Measurements from ENCODE around the gene IGFBP3.

Gene IGFBP3

DNA sequence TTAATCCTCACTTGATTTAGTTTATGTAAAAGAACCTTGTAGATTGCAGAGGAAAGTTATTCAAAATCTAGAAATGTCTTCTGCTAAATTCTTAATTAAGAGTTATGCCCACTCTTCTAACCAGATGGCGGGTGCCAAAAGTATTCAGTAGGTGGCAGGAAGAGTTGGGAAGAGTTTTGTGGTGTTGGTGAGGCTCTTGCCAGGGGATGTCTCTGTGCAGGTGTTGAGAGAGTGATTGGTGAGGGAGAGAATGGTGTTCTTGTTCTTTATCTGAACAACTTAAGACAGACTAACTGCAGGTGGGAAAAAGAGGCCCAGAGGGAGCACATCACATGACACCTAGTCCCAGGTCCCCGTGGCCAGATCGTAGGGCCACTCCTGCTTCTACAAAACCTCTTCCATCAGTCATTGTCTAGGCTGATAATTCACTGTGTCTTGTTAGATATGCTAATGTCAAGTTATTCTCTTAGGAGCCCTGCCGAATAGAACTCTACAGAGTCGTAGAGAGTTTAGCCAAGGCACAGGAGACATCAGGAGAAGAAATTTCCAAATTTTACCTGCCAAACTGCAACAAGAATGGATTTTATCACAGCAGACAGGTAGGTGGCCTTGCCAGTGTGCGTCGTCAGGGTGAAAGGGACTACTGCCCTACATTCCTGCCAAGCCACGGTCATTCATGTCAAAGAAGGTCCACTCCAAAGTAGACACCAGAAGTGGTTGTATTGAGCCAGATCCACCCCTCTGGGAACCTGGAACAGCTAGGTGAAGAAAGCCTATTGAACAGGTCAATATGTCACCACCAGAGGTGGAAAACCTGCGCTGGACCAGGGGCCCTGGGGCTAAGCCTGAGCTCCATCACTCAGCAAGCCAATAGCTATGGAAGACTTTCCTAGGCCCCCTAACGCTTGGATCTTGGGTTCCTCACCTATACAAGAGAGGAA lies 29.3 kb downstream of the IGFBP3 start:
- Mint-ChIP-seq H3K36me3 (ENCODE audit: low read depth) (no peaks in the 10 kb centered on the region), H3K27ac (no peak overlapping the region), H3K9me3 (no peaks in the 10 kb centered on the region), H3K4me1 (ENCODE audit: low read depth) (peaks cover 3% of the 10 kb centered on the region), H3K4me3 (no peak overlapping the region), H3K27me3 (peaks cover 86% of the 10 kb centered on the region)
- DNase-seq = no peak

- H3K27me3 Mint-ChIP-seq = peaks cover 84% of the 10 kb centered on the region
- H3K27ac Mint-ChIP-seq = no peak overlapping the region
- H3K4me3 Mint-ChIP-seq = no peak overlapping the region
- H3K9me3 Mint-ChIP-seq = no peaks in the 10 kb centered on the region
- H3K36me3 Mint-ChIP-seq (ENCODE audit: low read depth) = no peaks in the 10 kb centered on the region
- no peak for DNase-seq
- H3K4me1 Mint-ChIP-seq (ENCODE audit: low read depth) = peaks cover 3% of the 10 kb centered on the region
Measured at GRCh38 chr7:45890902-45891461, 30.1 kb downstream of the IGFBP3 start.

- no peak for DNase-seq
- Mint-ChIP-seq H3K27me3 (peaks cover 82% of the 10 kb centered on the region), H3K4me1 (ENCODE audit: low read depth) (peaks cover 3% of the 10 kb centered on the region), H3K27ac (no peak overlapping the region), H3K9me3 (no peaks in the 10 kb centered on the region), H3K36me3 (ENCODE audit: low read depth) (no peaks in the 10 kb centered on the region), H3K4me3 (no peak overlapping the region)
Measured at GRCh38 chr7:45890125-45890901, 30.8 kb downstream of the IGFBP3 start.

- Mint-ChIP-seq H3K36me3 (ENCODE audit: low read depth) (no peaks in the 10 kb centered on the region), H3K4me1 (ENCODE audit: low read depth) (peaks cover 3% of the 10 kb centered on the region), H3K27me3 (peaks cover 84% of the 10 kb centered on the region), H3K4me3 (no peak overlapping the region), H3K27ac (no peak overlapping the region), H3K9me3 (no peaks in the 10 kb centered on the region)
- DNase-seq = no peak
Measured at GRCh38 chr7:45889367-45890067, 31.6 kb downstream of the IGFBP3 start.

DNA sequence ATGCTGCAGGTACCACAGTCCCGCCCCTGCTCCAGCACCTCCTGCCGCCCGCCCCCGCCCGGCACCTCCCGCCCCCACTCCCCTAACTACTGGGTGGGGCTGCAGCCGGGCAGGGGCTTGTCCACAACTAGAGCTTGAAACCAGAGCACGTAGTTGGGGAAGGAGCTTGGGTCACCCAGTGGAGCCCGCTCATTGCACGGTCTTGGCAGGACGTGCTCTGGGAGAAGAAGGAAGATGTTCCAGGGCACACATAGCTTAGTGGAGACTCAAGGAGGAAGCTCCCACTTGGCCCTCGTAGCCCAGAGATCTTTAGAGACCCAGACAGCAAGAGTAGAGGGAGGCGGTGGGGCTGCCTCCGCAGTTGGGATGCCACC lies 32.1 kb downstream of the IGFBP3 start:
- peaks cover 81% of the 10 kb centered on the region for H3K27me3 Mint-ChIP-seq
- H3K4me3 Mint-ChIP-seq = no peak overlapping the region
- H3K27ac Mint-ChIP-seq = no peak overlapping the region
- no peak for DNase-seq
- H3K4me1 Mint-ChIP-seq (ENCODE audit: low read depth) = peaks cover 3% of the 10 kb centered on the region
- H3K9me3 Mint-ChIP-seq = no peaks in the 10 kb centered on the region
- no peaks in the 10 kb centered on the region for H3K36me3 Mint-ChIP-seq (ENCODE audit: low read depth)

DNA sequence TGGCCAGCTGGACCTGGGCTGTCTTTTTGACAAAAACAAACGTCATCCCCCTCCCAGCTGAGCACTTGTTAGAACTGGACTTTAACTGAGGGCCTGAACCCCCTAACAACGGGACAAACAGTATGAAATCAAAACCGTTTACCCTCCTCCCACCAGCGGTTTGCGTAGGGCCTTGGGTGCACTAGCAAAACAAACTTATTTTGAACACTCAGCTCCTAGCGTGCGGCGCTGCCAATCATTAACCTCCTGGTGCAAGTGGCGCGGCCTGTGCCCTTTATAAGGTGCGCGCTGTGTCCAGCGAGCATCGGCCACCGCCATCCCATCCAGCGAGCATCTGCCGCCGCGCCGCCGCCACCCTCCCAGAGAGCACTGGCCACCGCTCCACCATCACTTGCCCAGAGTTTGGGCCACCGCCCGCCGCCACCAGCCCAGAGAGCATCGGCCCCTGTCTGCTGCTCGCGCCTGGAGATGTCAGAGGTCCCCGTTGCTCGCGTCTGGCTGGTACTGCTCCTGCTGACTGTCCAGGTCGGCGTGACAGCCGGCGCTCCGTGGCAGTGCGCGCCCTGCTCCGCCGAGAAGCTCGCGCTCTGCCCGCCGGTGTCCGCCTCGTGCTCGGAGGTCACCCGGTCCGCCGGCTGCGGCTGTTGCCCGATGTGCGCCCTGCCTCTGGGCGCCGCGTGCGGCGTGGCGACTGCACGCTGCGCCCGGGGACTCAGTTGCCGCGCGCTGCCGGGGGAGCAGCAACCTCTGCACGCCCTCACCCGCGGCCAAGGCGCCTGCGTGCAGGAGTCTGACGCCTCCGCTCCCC lies 32.7 kb downstream of the IGFBP3 start, which contains the start of gene IGFBP1:
Gene IGFBP1, plus strand, starts transcription at position 304 of the 808 bp plus-strand sequence. Its CDS starts 165 bp downstream, at position 469.
- DNase-seq = no peak
- peak within 1 kb of the TSS; percentile 43 for H3K4me3 Mint-ChIP-seq
- peaks cover 76% of the 10 kb centered on the region for H3K27me3 Mint-ChIP-seq

DNA sequence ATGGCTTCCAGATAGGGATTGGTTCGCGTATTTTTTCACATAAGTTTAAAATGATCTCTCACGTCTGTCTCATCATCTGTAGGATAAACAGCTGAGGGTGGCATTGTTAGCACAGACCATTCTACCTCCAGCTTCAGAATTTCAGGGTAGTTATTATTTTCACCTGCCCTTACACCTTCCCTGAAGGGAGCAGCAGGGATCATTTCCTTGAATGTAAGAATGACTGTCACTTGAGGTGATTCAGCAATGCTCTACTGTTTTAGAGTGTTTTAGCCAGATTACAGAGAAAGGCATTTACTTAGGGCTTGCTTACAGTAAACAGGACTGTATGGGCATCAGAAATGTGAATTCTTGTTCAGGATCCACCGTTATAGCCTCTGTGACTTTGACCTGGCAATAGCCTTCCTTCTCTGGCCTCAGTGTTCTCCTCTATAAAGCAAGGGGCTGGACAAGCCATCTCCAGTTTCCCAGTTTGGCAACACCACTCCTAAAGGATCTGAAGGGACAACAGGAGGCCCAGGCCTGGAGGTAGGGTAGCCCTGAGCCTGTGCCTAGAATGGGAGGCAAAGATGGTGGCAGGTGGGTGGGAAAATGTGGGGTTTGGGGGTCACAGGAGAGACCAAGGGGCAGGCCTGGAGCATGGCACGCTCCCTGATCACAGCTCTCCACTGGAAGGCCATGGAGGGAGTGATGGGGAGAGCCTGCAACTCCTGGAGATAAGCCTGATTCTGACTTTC lies 34.0 kb downstream of the IGFBP3 start:
- Mint-ChIP-seq H3K9me3 (no peaks in the 10 kb centered on the region), H3K27me3 (peaks cover 68% of the 10 kb centered on the region), H3K4me1 (ENCODE audit: low read depth) (peaks cover 3% of the 10 kb centered on the region), H3K27ac (no peak overlapping the region), H3K36me3 (ENCODE audit: low read depth) (no peaks in the 10 kb centered on the region), H3K4me3 (no peak overlapping the region)
- DNase-seq = no peak

More for the DNA sequence above, 32.7 kb downstream of the IGFBP3 start, which contains the start of gene IGFBP1:
- Mint-ChIP-seq H3K9me3 (no peaks in the 10 kb centered on the region), H3K4me1 (ENCODE audit: low read depth) (peaks cover 3% of the 10 kb centered on the region), H3K36me3 (ENCODE audit: low read depth) (no peaks in the 10 kb centered on the region), H3K27ac (no peak within 1 kb of the TSS)

GRCh38 chr7:45885264-45885882 lies 35.7 kb downstream of the IGFBP3 start:
- H3K27ac Mint-ChIP-seq = no peak overlapping the region
- H3K4me1 Mint-ChIP-seq (ENCODE audit: low read depth) = peaks cover 3% of the 10 kb centered on the region
- no peaks in the 10 kb centered on the region for H3K9me3 Mint-ChIP-seq
- H3K4me3 Mint-ChIP-seq = no peak overlapping the region
- no peak for DNase-seq
- H3K36me3 Mint-ChIP-seq (ENCODE audit: low read depth) = no peaks in the 10 kb centered on the region
- H3K27me3 Mint-ChIP-seq = peaks cover 56% of the 10 kb centered on the region

- Mint-ChIP-seq H3K27ac (no peak overlapping the region), H3K4me3 (no peak overlapping the region), H3K36me3 (ENCODE audit: low read depth) (no peaks in the 10 kb centered on the region), H3K27me3 (peaks cover 45% of the 10 kb centered on the region), H3K4me1 (ENCODE audit: low read depth) (peaks cover 3% of the 10 kb centered on the region), H3K9me3 (no peaks in the 10 kb centered on the region)
- DNase-seq = no peak
Measured at GRCh38 chr7:45884136-45884535, 36.9 kb downstream of the IGFBP3 start.

GRCh38 chr7:45882465-45882810 lies 38.6 kb downstream of the IGFBP3 start:
- Mint-ChIP-seq H3K36me3 (ENCODE audit: low read depth) (no peaks in the 10 kb centered on the region), H3K4me1 (ENCODE audit: low read depth) (no peaks in the 10 kb centered on the region), H3K27ac (no peak overlapping the region), H3K27me3 (peaks cover 30% of the 10 kb centered on the region), H3K4me3 (no peak overlapping the region), H3K9me3 (no peaks in the 10 kb centered on the region)
- no peak for DNase-seq

DNA sequence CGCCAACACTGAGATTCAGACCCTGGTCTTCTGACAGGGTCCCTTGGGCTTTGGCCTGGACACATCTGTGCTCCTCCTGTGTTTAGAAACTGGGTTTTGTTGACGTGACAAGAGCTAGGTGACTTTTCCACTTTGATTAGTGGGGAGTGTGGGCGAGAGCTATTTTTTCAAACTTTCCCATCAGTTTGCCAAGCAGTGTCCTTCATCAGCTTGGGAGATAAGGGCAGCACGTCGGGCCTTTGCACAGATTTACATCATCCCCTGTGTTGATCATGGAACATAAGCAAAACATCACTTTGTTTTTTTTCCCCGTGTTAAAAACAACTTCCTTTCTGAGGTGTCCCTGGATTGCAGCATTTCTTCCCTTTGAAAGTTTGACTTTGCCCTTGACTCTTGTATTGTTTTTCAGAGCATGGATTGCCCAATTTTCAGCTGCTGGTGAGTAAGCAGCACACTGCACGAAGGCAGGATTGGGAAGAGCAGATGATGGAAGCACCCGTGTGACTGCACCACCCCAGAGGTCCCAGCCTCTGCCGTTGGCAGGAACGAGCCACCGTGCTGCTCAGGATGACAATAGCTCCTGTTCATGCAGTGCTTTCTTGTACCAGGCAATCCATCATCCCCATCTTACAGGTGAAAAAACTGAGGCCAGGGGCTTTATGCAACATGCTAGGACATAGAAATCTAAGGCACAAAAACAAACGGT lies 39.2 kb downstream of the IGFBP3 start:
- Mint-ChIP-seq H3K36me3 (ENCODE audit: low read depth) (no peaks in the 10 kb centered on the region), H3K4me1 (ENCODE audit: low read depth) (no peaks in the 10 kb centered on the region), H3K9me3 (peaks cover 4% of the 10 kb centered on the region), H3K27ac (no peak overlapping the region), H3K27me3 (peaks cover 25% of the 10 kb centered on the region), H3K4me3 (no peak overlapping the region)
- DNase-seq = no peak

GRCh38 chr7:45881280-45881758 lies 39.8 kb downstream of the IGFBP3 start:
- peaks cover 4% of the 10 kb centered on the region for H3K9me3 Mint-ChIP-seq
- H3K27me3 Mint-ChIP-seq = peaks cover 19% of the 10 kb centered on the region
- no peaks in the 10 kb centered on the region for H3K4me1 Mint-ChIP-seq (ENCODE audit: low read depth)
- no peak for DNase-seq
- H3K36me3 Mint-ChIP-seq (ENCODE audit: low read depth) = no peaks in the 10 kb centered on the region
- H3K27ac Mint-ChIP-seq = no peak overlapping the region
- H3K4me3 Mint-ChIP-seq = no peak overlapping the region

Measured in activated T-cell treated with anti-CD3 and anti-CD28 coated beads, Interleukin-2, amount 50 U/mL, for 24 hours (primary cell).